NCI-H2196 (cell line): ENCODE results near the gene TAF1C.
"Not testable (repeated sequence)": the region's sequence is repeated elsewhere in the genome, so short reads cannot be mapped to it uniquely, and the experiment has no call there.

ENCODE experiments used
- DNase-seq: peaks from one replicate; lab custom pipeline; 2025; ENCODE audit not compliant: unreplicated experiment; lab: John Stamatoyannopoulos, UW

Gene TAF1C

GRCh38 chr16:84209989-84210388, 23.1 kb upstream of the TAF1C start:
- DNase-seq: no peak

GRCh38 chr16:84207879-84208278, 21.0 kb upstream of the TAF1C start:
- DNase-seq: no peak

GRCh38 chr16:84207251-84207650, 20.4 kb upstream of the TAF1C start:
- DNase-seq: no peak

GRCh38 chr16:84205976-84206691, 19.3 kb upstream of the TAF1C start:
- no peak for DNase-seq

- not testable (repeated sequence) for DNase-seq
Measured at GRCh38 chr16:84205123-84205522, 18.3 kb upstream of the TAF1C start.

- DNase-seq: not testable (repeated sequence)
Measured at GRCh38 chr16:84204551-84204950, 17.7 kb upstream of the TAF1C start.

GRCh38 chr16:84199861-84200260, 13.0 kb upstream of the TAF1C start:
- no peak for DNase-seq

- no peak for DNase-seq
Measured at GRCh38 chr16:84199097-84199496, 12.2 kb upstream of the TAF1C start.

- no peak for DNase-seq
Measured at GRCh38 chr16:84198401-84198800, 11.5 kb upstream of the TAF1C start.

GRCh38 chr16:84197466-84198128, 10.7 kb upstream of the TAF1C start:
- DNase-seq: no peak

- no peak for DNase-seq
Measured at GRCh38 chr16:84196727-84197394, 10.0 kb upstream of the TAF1C start.

GRCh38 chr16:84196101-84196500, 9.2 kb upstream of the TAF1C start:
- DNase-seq: no peak

- DNase-seq: no peak
Measured at GRCh38 chr16:84195201-84196093, 8.6 kb upstream of the TAF1C start.

- DNase-seq: no peak
Measured at GRCh38 chr16:84194470-84195200, 7.8 kb upstream of the TAF1C start.

- no peak for DNase-seq
Measured at GRCh38 chr16:84194018-84194417, 7.2 kb upstream of the TAF1C start.

GRCh38 chr16:84193480-84193879, 6.6 kb upstream of the TAF1C start:
- no peak for DNase-seq

- DNase-seq: no peak
Measured at GRCh38 chr16:84191466-84191865, 4.6 kb upstream of the TAF1C start.

GRCh38 chr16:84190731-84191388, 4.0 kb upstream of the TAF1C start, which contains the start of gene ADAD2:
Gene ADAD2, plus strand, starts transcription at chr16:84191157. Its CDS starts 74 bp downstream, at chr16:84191231.
- no peak for DNase-seq

GRCh38 chr16:84184775-84185174, 2.1 kb downstream of the TAF1C start:
- DNase-seq: no peak
